RPMI8226 (cell line): Measurements from ENCODE around the gene AGBL5.

Experiments used
- DNase-seq: peaks from one replicate; pipeline ENCODE4 v3.0.0-alpha.2; 2015

Gene AGBL5

GRCh38 chr2:27050996-27051901, at the start of gene AGBL5:
Gene AGBL5 (plus strand): TSS chr2:27051668. CDS start chr2:27052959, 1,291 bp downstream.
- peak; percentile 95 for DNase-seq

- no peak for DNase-seq
Observed at GRCh38 chr2:27001950-27002349, 49.5 kb upstream of the AGBL5 start.

- no peak for DNase-seq
Observed at GRCh38 chr2:27003007-27003406, 48.5 kb upstream of the AGBL5 start.

GRCh38 chr2:27003857-27004256, 47.6 kb upstream of the AGBL5 start:
- DNase-seq, result no peak

GRCh38 chr2:27006602-27007415, 44.7 kb upstream of the AGBL5 start:
- DNase-seq, result no peak

GRCh38 chr2:27007416-27008374, 43.8 kb upstream of the AGBL5 start:
- no peak for DNase-seq

- no peak for DNase-seq
Observed at GRCh38 chr2:27008678-27009077, 42.8 kb upstream of the AGBL5 start.

- no peak for DNase-seq
Observed at GRCh38 chr2:27009083-27009482, 42.4 kb upstream of the AGBL5 start.

- no peak for DNase-seq
Observed at GRCh38 chr2:27009716-27010115, 41.8 kb upstream of the AGBL5 start.

- DNase-seq, result no peak
Observed at GRCh38 chr2:27010139-27010538, 41.3 kb upstream of the AGBL5 start.

GRCh38 chr2:27013738-27014137, 37.7 kb upstream of the AGBL5 start:
- no peak for DNase-seq

GRCh38 chr2:27014771-27015433, 36.6 kb upstream of the AGBL5 start:
- DNase-seq, result no peak

GRCh38 chr2:27016801-27017325, 34.6 kb upstream of the AGBL5 start:
- DNase-seq, result peak; percentile 47

- no peak for DNase-seq
Observed at GRCh38 chr2:27018142-27018541, 33.3 kb upstream of the AGBL5 start.

GRCh38 chr2:27019459-27019858, 32.0 kb upstream of the AGBL5 start:
- DNase-seq, result no peak

GRCh38 chr2:27019931-27020855, 31.3 kb upstream of the AGBL5 start:
- no peak for DNase-seq

GRCh38 chr2:27021253-27022049, 30.0 kb upstream of the AGBL5 start:
- no peak for DNase-seq

GRCh38 chr2:27023740-27024139, 27.7 kb upstream of the AGBL5 start:
- DNase-seq, result no peak

- DNase-seq, result peak; percentile 45
Observed at GRCh38 chr2:27024188-27024587, 27.3 kb upstream of the AGBL5 start.

- DNase-seq, result no peak
Observed at GRCh38 chr2:27024812-27025211, 26.7 kb upstream of the AGBL5 start.
